H9 (cell line): ENCODE measurements around the gene DPP10. TPM values are rescaled to one million over a fixed set of nuclear protein-coding genes. Genes with fewer than 3 reads are reported as not detected.

Experiments used
- DNase-seq: peaks from one replicate; pipeline ENCODE4 v3.0.0-alpha.2; 2017
- H2AFZ ChIP-seq: one replicate; pipeline ENCODE4 v1.6.1; 2013; ENCODE audit warnings: mild to moderate bottlenecking, low read length, control low read depth, moderate library complexity
- H2AK5ac ChIP-seq: 2 replicates; pipeline ENCODE4 v1.6.1; 2013; ENCODE audit warnings: low read length, control low read depth, mixed read lengths; ENCODE audit not compliant: insufficient read length
- H2BK120ac ChIP-seq: one replicate; pipeline ENCODE4 v1.6.1; 2013; ENCODE audit warnings: low read depth, mild to moderate bottlenecking, low read length, control low read depth, inconsistent platforms; ENCODE audit not compliant: poor library complexity, severe bottlenecking
- H2BK12ac ChIP-seq: 2 replicates; pipeline ENCODE4 v1.6.1; 2013; ENCODE audit warnings: low read length, control low read depth, mixed read lengths, low read depth; ENCODE audit not compliant: insufficient read length
- H2BK15ac ChIP-seq: 2 replicates; pipeline ENCODE4 v1.6.1; 2013; ENCODE audit warnings: low read depth, low read length, control low read depth
- H2BK20ac ChIP-seq: one replicate; pipeline ENCODE4 v1.6.1; 2013; ENCODE audit warnings: low read depth, mild to moderate bottlenecking, low read length, control low read depth, inconsistent platforms; ENCODE audit not compliant: poor library complexity, severe bottlenecking
- H2BK5ac ChIP-seq: 2 replicates; pipeline ENCODE4 v1.6.1; 2013; ENCODE audit warnings: low read length, control low read depth, mixed read lengths; ENCODE audit not compliant: insufficient read length
- H3K14ac ChIP-seq: 2 replicates; pipeline ENCODE4 v1.6.1; 2013; ENCODE audit warnings: low read length, control low read depth; ENCODE audit not compliant: insufficient read depth
- H3K18ac ChIP-seq: 2 replicates; pipeline ENCODE4 v1.6.1; 2013; ENCODE audit warnings: low read depth, mild to moderate bottlenecking, mixed read lengths, low read length, control low read depth; ENCODE audit not compliant: insufficient read length
- H3K23ac ChIP-seq: 2 replicates; pipeline ENCODE4 v1.6.1; 2013; ENCODE audit warnings: low read length, control low read depth, mixed read lengths, low read depth; ENCODE audit not compliant: insufficient read length
- H3K23me2 ChIP-seq: 2 replicates; pipeline ENCODE4 v1.6.1; 2013; ENCODE audit warnings: low read depth, mild to moderate bottlenecking, mixed read lengths, low read length, control low read depth; ENCODE audit not compliant: insufficient read length, poor library complexity, severe bottlenecking
- H3K27ac ChIP-seq: 2 replicates; pipeline ENCODE4 v1.5.1; 2013; ENCODE audit warnings: low read length, control low read depth, mixed read lengths, low read depth; ENCODE audit not compliant: insufficient read length
- H3K27me3 ChIP-seq: 2 replicates; pipeline ENCODE4 v1.6.1; 2013; ENCODE audit warnings: low read length, control low read depth, inconsistent platforms; ENCODE audit not compliant: insufficient read depth
- H3K4ac ChIP-seq: 2 replicates; pipeline ENCODE4 v1.6.1; 2013; ENCODE audit warnings: low read depth, mild to moderate bottlenecking, control low read depth, inconsistent platforms, low read length, moderate library complexity
- H3K4me1 ChIP-seq: 2 replicates; pipeline ENCODE4 v1.6.1; 2013; ENCODE audit warnings: low read length, control low read depth, inconsistent platforms; ENCODE audit not compliant: insufficient read depth
- H3K4me2 ChIP-seq: 2 replicates; pipeline ENCODE4 v1.6.1; 2013; ENCODE audit warnings: low read length, control low read depth, mixed read lengths; ENCODE audit not compliant: insufficient read length, insufficient read depth
- H3K56ac ChIP-seq: 2 replicates; pipeline ENCODE4 v1.6.1; 2013; ENCODE audit warnings: low read depth, mild to moderate bottlenecking, mixed read lengths, low read length, control low read depth; ENCODE audit not compliant: insufficient read length
- H3K79me1 ChIP-seq: 2 replicates; pipeline ENCODE4 v1.6.1; 2013; ENCODE audit warnings: low read depth, mild to moderate bottlenecking, moderate library complexity, low read length, control low read depth, inconsistent platforms; ENCODE audit not compliant: insufficient read depth, poor library complexity, severe bottlenecking
- H3K79me2 ChIP-seq: 2 replicates; pipeline ENCODE4 v1.6.1; 2013; ENCODE audit warnings: low read length, control low read depth, inconsistent platforms; ENCODE audit not compliant: insufficient read depth
- H3K9ac ChIP-seq: 2 replicates; pipeline ENCODE4 v1.6.1; 2013; ENCODE audit warnings: low read length, control low read depth, mixed read lengths; ENCODE audit not compliant: insufficient read length; ENCODE audit errors: extremely low read depth
- H3K9me3 ChIP-seq: one replicate; pipeline ENCODE4 v1.6.1; 2013; ENCODE audit warnings: low read depth, low read length, inconsistent platforms; ENCODE audit not compliant: control insufficient read depth
- H3T11ph ChIP-seq: one replicate; pipeline ENCODE4 v1.6.1; 2013; ENCODE audit warnings: mild to moderate bottlenecking, low read length, control low read depth, inconsistent platforms
- H4K20me1 ChIP-seq: one replicate; pipeline ENCODE4 v1.6.1; 2013; ENCODE audit not compliant: control insufficient read depth, insufficient read length, insufficient read depth
- H4K5ac ChIP-seq: 2 replicates; pipeline ENCODE4 v1.6.1; 2013; ENCODE audit warnings: low read depth, mild to moderate bottlenecking, mixed read lengths, low read length, control low read depth; ENCODE audit not compliant: insufficient read length
- H4K8ac ChIP-seq: replicated peaks from 2 replicates; pipeline ENCODE4 v1.6.1; 2013; ENCODE audit warnings: low read length, control low read depth, mixed read lengths, low read depth; ENCODE audit not compliant: insufficient read length
- H4K91ac ChIP-seq: 2 replicates; pipeline ENCODE4 v1.6.1; 2013; ENCODE audit warnings: low read depth, mild to moderate bottlenecking, moderate library complexity, mixed read lengths, low read length, control low read depth; ENCODE audit not compliant: insufficient read length
- H3K27ac Mint-ChIP-seq, 3 experiments: 2 replicates in 2 of 3; 3 replicates in 1 of 3; pipeline ENCODE4 v1.8.0; 2020 to 2021; ENCODE audit warnings: mixed read lengths in 3 of 3, mild to moderate bottlenecking in 1 of 3, moderate library complexity in 1 of 3
- H3K27me3 Mint-ChIP-seq: 2 replicates; pipeline ENCODE4 v1.8.0; 2021; ENCODE audit warnings: low read depth, mild to moderate bottlenecking, moderate library complexity, mixed read lengths
- H3K36me3 Mint-ChIP-seq, 3 experiments: 2 replicates in 2 of 3; 3 replicates in 1 of 3; pipeline ENCODE4 v1.8.0; 2020 to 2021; ENCODE audit warnings: low read depth in 3 of 3, mixed read lengths in 3 of 3; ENCODE audit not compliant: insufficient read depth in 1 of 3
- H3K4me1 Mint-ChIP-seq, 2 experiments: 2 replicates each; pipeline ENCODE4 v1.8.0; 2020; ENCODE audit warnings: mixed read lengths in 2 of 2
- H3K4me3 Mint-ChIP-seq, 2 experiments: 2 replicates in 1 of 2; 3 replicates in 1 of 2; pipeline ENCODE4 v1.8.0; 2020 to 2021; ENCODE audit warnings: mild to moderate bottlenecking in 2 of 2, mixed read lengths in 2 of 2, moderate library complexity in 1 of 2
- H3K9me3 Mint-ChIP-seq, 2 experiments: 2 replicates in 1 of 2; 3 replicates in 1 of 2; pipeline ENCODE4 v1.8.0; 2020; ENCODE audit warnings: mild to moderate bottlenecking in 2 of 2, mixed read lengths in 2 of 2, moderate library complexity in 1 of 2
- WGBS: extraction: QIAGEN DNeasy Blood & Tissue Kit; methylation state at CpG from one replicate; pipeline ENCODE4 v1.1.7; 2013; ENCODE audit warnings: missing lambda C conversion rate, low lambda C conversion rate, mixed read lengths; ENCODE audit not compliant: insufficient read length; ENCODE audit errors: extremely low coverage; 5-methylcytosine and 5-hydroxymethylcytosine counted together
- total RNA-seq: library from RNA; stranded (reverse); gene quantifications from 2 replicates; pipeline ENCODE4 v1.2.1, GENCODE V29; 2021
- TF ChIP-seq, protein P1 (sequence below): fragments of 200-600 bp; sonication (generic); conservative IDR thresholded peaks from 3 replicates; pipeline ENCODE4 v1.8.0; 2021; ENCODE audit warnings: antibody characterized with exemption, mild to moderate bottlenecking

Gene DPP10
- total RNA-seq, 1 experiment from 2014 or later, result 11.3 TPM

DNA sequence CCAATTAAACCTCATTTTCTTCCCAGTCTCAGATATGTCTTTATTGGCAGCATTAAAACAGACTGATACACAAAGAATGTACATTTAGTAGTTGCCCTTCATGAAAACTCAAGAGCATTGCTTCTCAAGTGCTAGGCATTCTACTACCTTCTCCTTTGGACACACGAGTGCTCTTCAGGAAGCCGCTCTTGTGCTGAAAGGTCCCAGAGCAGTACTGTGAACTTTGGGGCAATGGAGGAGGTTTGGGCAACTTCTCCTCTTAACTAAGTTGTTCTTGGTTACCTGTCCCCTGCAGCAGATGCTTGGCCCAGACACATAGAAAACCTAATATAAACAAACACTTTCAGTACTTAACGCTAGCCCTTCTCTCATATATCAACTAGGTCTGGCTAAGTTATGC lies 362.8 kb downstream of the DPP10 start:
- Histone ChIP-seq H3K56ac (no peak overlapping the region), H4K20me1 (no peaks in the 10 kb centered on the region), H3K9ac (no peak overlapping the region), H2BK5ac (no peak overlapping the region), H3K23me2 (no peaks in the 10 kb centered on the region), H4K91ac (no peak overlapping the region), H3K79me2 (no peaks in the 10 kb centered on the region), H3K4me2 (no peak overlapping the region), H3K4me1 (peaks cover 5% of the 10 kb centered on the region; the same call in 1 of the 2 replicates), H2BK12ac (no peak overlapping the region), H2AFZ (no peak overlapping the region), H3K27ac (no peak overlapping the region), H2BK15ac (no peak overlapping the region), H3K27me3 (no peaks in the 10 kb centered on the region), H4K5ac (no peak overlapping the region), H3T11ph (no peak overlapping the region), H4K8ac (no peak overlapping the region), H3K9me3 (no peaks in the 10 kb centered on the region), H2BK20ac (no peak overlapping the region), H3K79me1 (no peaks in the 10 kb centered on the region), H2BK120ac (no peak overlapping the region), H2AK5ac (no peak overlapping the region), H3K23ac (no peak overlapping the region), H3K18ac (no peak overlapping the region), H3K4ac (no peak overlapping the region), H3K14ac (no peak overlapping the region)
- Mint-ChIP-seq H3K4me1 (peaks cover 11 to 14% of the 10 kb centered on the region in 2 experiments), H3K4me3 (no peak overlapping the region), H3K27me3 (no peaks in the 10 kb centered on the region), H3K36me3 (peaks cover 0 to 19% (median 7%) of the 10 kb centered on the region in 3 experiments; a peak in 3 of 7 replicates), H3K27ac (no peak overlapping the region), H3K9me3 (peaks cover 9 to 10% of the 10 kb centered on the region in 2 experiments; a peak in 4 of 5 replicates)
- no peak for DNase-seq
- TF ChIP-seq, protein P1, sequence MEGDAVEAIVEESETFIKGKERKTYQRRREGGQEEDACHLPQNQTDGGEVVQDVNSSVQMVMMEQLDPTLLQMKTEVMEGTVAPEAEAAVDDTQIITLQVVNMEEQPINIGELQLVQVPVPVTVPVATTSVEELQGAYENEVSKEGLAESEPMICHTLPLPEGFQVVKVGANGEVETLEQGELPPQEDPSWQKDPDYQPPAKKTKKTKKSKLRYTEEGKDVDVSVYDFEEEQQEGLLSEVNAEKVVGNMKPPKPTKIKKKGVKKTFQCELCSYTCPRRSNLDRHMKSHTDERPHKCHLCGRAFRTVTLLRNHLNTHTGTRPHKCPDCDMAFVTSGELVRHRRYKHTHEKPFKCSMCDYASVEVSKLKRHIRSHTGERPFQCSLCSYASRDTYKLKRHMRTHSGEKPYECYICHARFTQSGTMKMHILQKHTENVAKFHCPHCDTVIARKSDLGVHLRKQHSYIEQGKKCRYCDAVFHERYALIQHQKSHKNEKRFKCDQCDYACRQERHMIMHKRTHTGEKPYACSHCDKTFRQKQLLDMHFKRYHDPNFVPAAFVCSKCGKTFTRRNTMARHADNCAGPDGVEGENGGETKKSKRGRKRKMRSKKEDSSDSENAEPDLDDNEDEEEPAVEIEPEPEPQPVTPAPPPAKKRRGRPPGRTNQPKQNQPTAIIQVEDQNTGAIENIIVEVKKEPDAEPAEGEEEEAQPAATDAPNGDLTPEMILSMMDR, result no peak
- WGBS, result no CpG with 5 or more reads among the region's 3 CpGs
